Loucy (cell line): ENCODE measurements around the gene ERFL.

Experiments used
- H2AFZ ChIP-seq: fragments of 200-600 bp; sonication (generic); 2 replicates; pipeline ENCODE4 v1.6.0; 2016; ENCODE audit warnings: antibody characterized with exemption, mild to moderate bottlenecking, low read length, moderate library complexity
- H3F3A ChIP-seq: fragments of 200-600 bp; 2 replicates; pipeline ENCODE4 v1.6.0; 2016; ENCODE audit warnings: antibody characterized with exemption, low read depth, mild to moderate bottlenecking
- H3K27me3 ChIP-seq: fragments of 200-600 bp; sonication (generic); 2 replicates; pipeline ENCODE4 v1.6.1; 2014; ENCODE audit warnings: low read length, mild to moderate bottlenecking; ENCODE audit not compliant: insufficient read depth, poor library complexity, severe bottlenecking
- H3K36me3 ChIP-seq: fragments of 200-600 bp; sonication (generic); 2 replicates; pipeline ENCODE4 v1.6.1; 2016; ENCODE audit warnings: low read length; ENCODE audit not compliant: insufficient read depth
- H3K4me1 ChIP-seq: fragments of 200-600 bp; sonication (generic); 2 replicates; pipeline ENCODE4 v1.5.1; 2014; ENCODE audit warnings: low read length, mild to moderate bottlenecking; ENCODE audit not compliant: insufficient read depth, poor library complexity, severe bottlenecking
- H3K4me2 ChIP-seq: fragments of 200-600 bp; sonication (generic); 2 replicates; pipeline ENCODE4 v1.6.0; 2014; ENCODE audit warnings: antibody characterized with exemption, low read length, low read depth, mild to moderate bottlenecking; ENCODE audit not compliant: poor library complexity, severe bottlenecking
- H3K4me3 ChIP-seq: fragments of 200-600 bp; sonication (generic); 2 replicates; pipeline ENCODE4 v1.5.1; 2014; ENCODE audit warnings: low read length, mild to moderate bottlenecking, mixed read lengths; ENCODE audit not compliant: poor library complexity, severe bottlenecking
- H3K79me2 ChIP-seq: fragments of 200-600 bp; sonication (generic); 2 replicates; pipeline ENCODE4 v1.6.1; 2014; ENCODE audit warnings: low read length; ENCODE audit not compliant: insufficient read depth
- H3K9ac ChIP-seq: fragments of 200-600 bp; sonication (generic); 2 replicates; pipeline ENCODE4 v1.6.0; 2014; ENCODE audit warnings: mild to moderate bottlenecking, low read depth, low read length, moderate library complexity; ENCODE audit not compliant: poor library complexity, severe bottlenecking
- H3K9me2 ChIP-seq: fragments of 200-600 bp; sonication (generic); replicated peaks from 2 replicates; pipeline ENCODE4 v1.6.1; 2016; ENCODE audit warnings: low read depth, low read length, mixed read lengths
- H3K9me3 ChIP-seq: fragments of 200-600 bp; sonication (generic); 2 replicates; pipeline ENCODE4 v1.6.1; 2014; ENCODE audit warnings: mild to moderate bottlenecking, antibody characterized with exemption, low read length, low read depth; ENCODE audit not compliant: insufficient read depth
- H4K20me1 ChIP-seq: fragments of 200-600 bp; sonication (generic); 2 replicates; pipeline ENCODE4 v1.6.0; 2014; ENCODE audit warnings: antibody characterized with exemption, low read length, mild to moderate bottlenecking; ENCODE audit not compliant: insufficient read depth, poor library complexity, severe bottlenecking
- CTCF ChIP-seq: fragments of 200-600 bp; sonication (generic); conservative IDR thresholded peaks from 2 replicates; pipeline ENCODE4 v1.5.1; 2014; ENCODE audit warnings: mild to moderate bottlenecking, antibody characterized with exemption, low read length
- EZH2phosphoT487 ChIP-seq: fragments of 200-600 bp; IDR thresholded peaks from 2 replicates; pipeline ENCODE4 v1.6.1; 2018; ENCODE audit warnings: antibody characterized with exemption, mild to moderate bottlenecking, moderate library complexity, borderline replicate concordance

The ERFL gene

GRCh38 chr19:41913538-41914423 lies 14.5 kb downstream of the ERFL start:
- Histone ChIP-seq H3K27me3 (no peaks in the 10 kb centered on the region), H2AFZ (no peak overlapping the region), H3F3A (no peaks in the 10 kb centered on the region), H3K4me3 (no peak overlapping the region), H3K79me2 (no peaks in the 10 kb centered on the region), H3K4me2 (no peak overlapping the region), H3K9ac (no peak overlapping the region), H3K9me2 (no peaks in the 10 kb centered on the region), H3K9me3 (no peaks in the 10 kb centered on the region), H3K4me1 (no peaks in the 10 kb centered on the region), H4K20me1 (no peaks in the 10 kb centered on the region), H3K36me3 (no peaks in the 10 kb centered on the region; the same call in 1 of the 2 replicates)
- TF ChIP-seq EZH2phosphoT487, result no peak

GRCh38 chr19:41912899-41913537 lies 15.2 kb downstream of the ERFL start:
- Histone ChIP-seq H3K27me3 (no peaks in the 10 kb centered on the region), H3K4me1 (no peaks in the 10 kb centered on the region), H3K36me3 (no peaks in the 10 kb centered on the region; the same call in 1 of the 2 replicates), H3K79me2 (no peaks in the 10 kb centered on the region), H3K9ac (no peak overlapping the region), H3K9me3 (no peaks in the 10 kb centered on the region), H3K9me2 (no peaks in the 10 kb centered on the region), H4K20me1 (no peaks in the 10 kb centered on the region), H3K4me3 (no peak overlapping the region), H2AFZ (no peak overlapping the region), H3K4me2 (no peak overlapping the region), H3F3A (no peaks in the 10 kb centered on the region)
- no peak for TF ChIP-seq CTCF

GRCh38 chr19:41911889-41912731 lies 16.1 kb downstream of the ERFL start:
- TF ChIP-seq CTCF, result no peak
- no peak for TF ChIP-seq EZH2phosphoT487

More at GRCh38 chr19:41911889-41912731, 16.1 kb downstream of the ERFL start:
- no peaks in the 10 kb centered on the region for H3K79me2 ChIP-seq
- no peak overlapping the region for H2AFZ ChIP-seq
- no peaks in the 10 kb centered on the region; the same call in 1 of the 2 replicates for H3K36me3 ChIP-seq
- H3K9me3 ChIP-seq, result no peaks in the 10 kb centered on the region
- no peak overlapping the region for H3K4me2 ChIP-seq
- H3K9ac ChIP-seq, result no peak overlapping the region
- no peaks in the 10 kb centered on the region for H3K4me1 ChIP-seq
- H3K4me3 ChIP-seq, result no peak overlapping the region
- no peaks in the 10 kb centered on the region for H3K27me3 ChIP-seq
- H3F3A ChIP-seq, result no peaks in the 10 kb centered on the region
- H3K9me2 ChIP-seq, result no peaks in the 10 kb centered on the region
- no peaks in the 10 kb centered on the region for H4K20me1 ChIP-seq
